ENCODE data around the gene CD72. TPM values are rescaled to one million over a fixed set of nuclear protein-coding genes. Genes with fewer than 3 reads are reported as not detected.
"Not testable (repeated sequence)": the region's sequence is repeated elsewhere in the genome, so short reads cannot be mapped to it uniquely, and the experiment has no call there.

The CD72 gene
- total RNA-seq, 1 donor from 2014 or later: 125 TPM

DNA sequence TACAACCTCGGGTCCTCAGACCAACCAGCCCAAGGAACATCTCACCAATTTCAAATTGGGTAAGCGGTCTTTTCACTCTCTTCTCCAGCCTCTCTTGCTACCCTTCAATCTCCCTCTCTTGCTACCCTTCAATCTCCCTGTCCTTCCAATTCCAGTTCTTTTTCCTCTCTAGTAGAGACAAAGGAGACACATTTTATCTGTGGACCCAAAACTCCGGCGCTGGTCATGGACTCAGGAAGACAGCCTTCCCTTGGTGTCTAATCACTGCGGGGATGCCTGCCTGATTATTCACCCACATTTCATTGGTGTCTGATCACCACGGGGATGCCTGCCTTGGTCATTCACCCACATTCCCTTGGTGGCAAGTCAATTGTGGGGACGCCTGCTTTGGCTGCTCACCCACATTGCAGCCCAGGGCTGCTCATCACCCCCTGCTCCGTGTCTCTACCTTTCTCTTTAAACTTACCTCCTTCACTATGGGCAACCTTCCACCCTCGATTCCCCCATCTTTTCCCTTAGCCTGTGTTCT, 19.3 kb upstream of the CD72 start:
- intact Hi-C loops (cut with micrococcal nuclease): not testable (repeated sequence)

DNA sequence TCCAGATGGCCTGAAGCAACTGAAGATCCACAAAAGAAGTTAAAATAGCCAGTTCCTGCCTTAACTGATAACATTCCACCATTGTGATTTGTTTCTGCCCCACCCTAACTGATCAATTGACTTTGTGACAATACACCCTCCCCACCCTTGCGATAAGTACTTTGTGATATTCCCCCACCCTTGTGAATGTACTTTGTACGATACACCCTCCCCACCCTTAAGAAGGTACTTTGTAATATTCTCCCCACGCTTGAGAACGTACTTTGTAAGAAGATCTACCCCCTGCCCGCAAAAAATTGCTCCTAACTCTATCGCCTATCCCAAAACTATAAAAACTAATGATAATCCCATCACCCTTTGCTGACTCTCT, 18.6 kb upstream of the CD72 start:
- not testable (repeated sequence) for ATAC-seq (ENCODE audit: low read depth); DNase-seq; H3K36me3 Mint-ChIP-seq (ENCODE audit: low read depth); H3K27me3 Mint-ChIP-seq; H3K9me3 Mint-ChIP-seq
- POLR2A ChIA-PET: interaction anchor here (0.5 to 3.3 kb wide), 6 partner anchors 9 to 177 kb away, joined by 3 to 96 read pairs (median 4); partner anchors contain the start of genes CD72 and HINT2
- CTCF ChIA-PET: interaction anchor here (1.3 to 1.9 kb wide), 2 partner anchors 9 to 24 kb away, joined by 4 to 6 read pairs; no protein-coding TSS in a partner anchor
- Mint-ChIP-seq H3K4me1 (peaks cover 85% of the 10 kb centered on the region), H3K27ac (peak overlapping the region; percentile 94), H3K4me3 (peak overlapping the region; percentile 28)
- intact Hi-C loops (cut with micrococcal nuclease): loop anchor here (1.0 kb wide), 3 partner anchors 18 to 33 kb away; no protein-coding TSS in a partner anchor

More for the DNA sequence above, 19.3 kb upstream of the CD72 start:
- not testable (repeated sequence) for H3K9me3 Mint-ChIP-seq; H3K36me3 Mint-ChIP-seq (ENCODE audit: low read depth); DNase-seq; ATAC-seq (ENCODE audit: low read depth); H3K27me3 Mint-ChIP-seq
- POLR2A ChIA-PET: interaction anchor here (1.1 to 3.4 kb wide), 3 partner anchors 8 to 21 kb away, joined by 3 to 55 read pairs (median 12); partner anchors contain the start of genes CCDC107, CD72 and RMRP
- Mint-ChIP-seq H3K4me1 (peaks cover 91% of the 10 kb centered on the region), H3K4me3 (peak overlapping the region; percentile 20), H3K27ac (peak overlapping the region; percentile 94)
- CTCF ChIA-PET: interaction anchor here (1.1 kb wide), 1 partner anchor 9 kb away, joined by 6 read pairs; no protein-coding TSS in a partner anchor

GRCh38 chr9:35636135-35636876, 18.1 kb upstream of the CD72 start:
- DNase-seq: no peak
- Mint-ChIP-seq H3K9me3 (no peaks in the 10 kb centered on the region), H3K36me3 (ENCODE audit: low read depth) (peaks cover 6% of the 10 kb centered on the region), H3K27ac (peak overlapping the region; percentile 94), H3K4me3 (peak overlapping the region; percentile 71), H3K4me1 (peaks cover 80% of the 10 kb centered on the region), H3K27me3 (no peaks in the 10 kb centered on the region)
- CTCF ChIA-PET: interaction anchor here (1.2 to 1.9 kb wide), 4 partner anchors 10 to 24 kb away, joined by 3 to 7 read pairs (median 5); no protein-coding TSS in a partner anchor
- ATAC-seq (ENCODE audit: low read depth): peak; percentile 64
- POLR2A ChIA-PET: interaction anchor here (0.5 to 3.3 kb wide), 9 partner anchors 10 to 178 kb away, joined by 3 to 96 read pairs (median 4); partner anchors contain the start of genes CCDC107, CD72, HINT2 and RMRP
- intact Hi-C loops (cut with micrococcal nuclease): loop anchor here (1.0 kb wide), 3 partner anchors 17 to 32 kb away; no protein-coding TSS in a partner anchor
- TF ChIP-seq, protein P1, sequence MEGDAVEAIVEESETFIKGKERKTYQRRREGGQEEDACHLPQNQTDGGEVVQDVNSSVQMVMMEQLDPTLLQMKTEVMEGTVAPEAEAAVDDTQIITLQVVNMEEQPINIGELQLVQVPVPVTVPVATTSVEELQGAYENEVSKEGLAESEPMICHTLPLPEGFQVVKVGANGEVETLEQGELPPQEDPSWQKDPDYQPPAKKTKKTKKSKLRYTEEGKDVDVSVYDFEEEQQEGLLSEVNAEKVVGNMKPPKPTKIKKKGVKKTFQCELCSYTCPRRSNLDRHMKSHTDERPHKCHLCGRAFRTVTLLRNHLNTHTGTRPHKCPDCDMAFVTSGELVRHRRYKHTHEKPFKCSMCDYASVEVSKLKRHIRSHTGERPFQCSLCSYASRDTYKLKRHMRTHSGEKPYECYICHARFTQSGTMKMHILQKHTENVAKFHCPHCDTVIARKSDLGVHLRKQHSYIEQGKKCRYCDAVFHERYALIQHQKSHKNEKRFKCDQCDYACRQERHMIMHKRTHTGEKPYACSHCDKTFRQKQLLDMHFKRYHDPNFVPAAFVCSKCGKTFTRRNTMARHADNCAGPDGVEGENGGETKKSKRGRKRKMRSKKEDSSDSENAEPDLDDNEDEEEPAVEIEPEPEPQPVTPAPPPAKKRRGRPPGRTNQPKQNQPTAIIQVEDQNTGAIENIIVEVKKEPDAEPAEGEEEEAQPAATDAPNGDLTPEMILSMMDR (IDR thresholded peaks at IDR 0.05): no peak

- peak overlapping the region; percentile 71 for H3K4me3 Mint-ChIP-seq
- ChIA-PET CTCF (interaction anchor here (1.2 to 1.9 kb wide), 5 partner anchors 10 to 61 kb away, joined by 3 to 7 read pairs (median 4); no protein-coding TSS in a partner anchor), POLR2A (interaction anchor here (0.8 to 3.3 kb wide), 6 partner anchors 10 to 22 kb away, joined by 3 to 96 read pairs (median 4); partner anchors contain the start of genes CCDC107, CD72 and RMRP)
- ATAC-seq (ENCODE audit: low read depth): no peak
- intact Hi-C loops (cut with micrococcal nuclease): loop anchor here (1.0 kb wide), 3 partner anchors 16 to 31 kb away; no protein-coding TSS in a partner anchor
- H3K36me3 Mint-ChIP-seq (ENCODE audit: low read depth): peaks cover 6% of the 10 kb centered on the region
- no peak for DNase-seq
- peaks cover 74% of the 10 kb centered on the region for H3K4me1 Mint-ChIP-seq
- H3K27me3 Mint-ChIP-seq: no peaks in the 10 kb centered on the region
- TF ChIP-seq, protein P1 (IDR thresholded peaks at IDR 0.05): no peak
- H3K9me3 Mint-ChIP-seq: no peaks in the 10 kb centered on the region
- H3K27ac Mint-ChIP-seq: peak overlapping the region; percentile 94
Observed at GRCh38 chr9:35635730-35636129, 17.5 kb upstream of the CD72 start.

- intact Hi-C loops (cut with micrococcal nuclease): no loop called here
- ChIA-PET POLR2A (interaction anchor here (0.8 to 6.7 kb wide), 3 partner anchors 9 to 17 kb away, joined by 3 to 72 read pairs (median 5); partner anchors contain the start of gene CD72), CTCF (interaction anchor here (0.5 kb wide), 1 partner anchor 14 kb away, joined by 3 read pairs; no protein-coding TSS in a partner anchor)
- H3K36me3 Mint-ChIP-seq (ENCODE audit: low read depth): no peaks in the 10 kb centered on the region
- DNase-seq: no peak
- ATAC-seq (ENCODE audit: low read depth): no peak
- H3K4me1 Mint-ChIP-seq: peaks cover 55% of the 10 kb centered on the region
- no peaks in the 10 kb centered on the region for H3K9me3 Mint-ChIP-seq
- H3K27me3 Mint-ChIP-seq: no peaks in the 10 kb centered on the region
- no peak overlapping the region for H3K27ac Mint-ChIP-seq
- TF ChIP-seq, protein P1 (IDR thresholded peaks at IDR 0.05): no peak
- H3K4me3 Mint-ChIP-seq: no peak overlapping the region
Observed at GRCh38 chr9:35629597-35629996, 11.4 kb upstream of the CD72 start.
